ENCODE measurements around the gene CDKN2D. TPM values are rescaled to one million over a fixed set of nuclear protein-coding genes. Genes with fewer than 3 reads are reported as not detected.
"Not testable (repeated sequence)": the region's sequence is repeated elsewhere in the genome, so short reads cannot be mapped to it uniquely, and the experiment has no call there.

CDKN2D gene
- total RNA-seq, 1 donor from 2014 or later = 9.9 TPM

- intact Hi-C loops (cut with DNase I) = no loop called here
- no peak for ATAC-seq
- no peak for DNase-seq (ENCODE audit: missing footprints)
These were observed 33.2 kb downstream of the CDKN2D start for GRCh38 chr19:10535613-10536012.

GRCh38 chr19:10533646-10534386, 35.0 kb downstream of the CDKN2D start:
- intact Hi-C loops (cut with DNase I) = no loop called here
- DNase-seq (ENCODE audit: missing footprints) (no peak), ATAC-seq (no peak)

- intact Hi-C loops (cut with DNase I) = no loop called here
- ATAC-seq = no peak
- DNase-seq (ENCODE audit: missing footprints) = no peak
These were observed 36.3 kb downstream of the CDKN2D start for GRCh38 chr19:10532457-10532856.

- DNase-seq (ENCODE audit: missing footprints); intact Hi-C loops (cut with DNase I); ATAC-seq: not testable (repeated sequence)
These were observed 41.9 kb downstream of the CDKN2D start for GRCh38 chr19:10526887-10527286.

GRCh38 chr19:10525636-10526035, 43.1 kb downstream of the CDKN2D start:
- intact Hi-C loops (cut with DNase I) = no loop called here
- DNase-seq (ENCODE audit: missing footprints) = no peak
- ATAC-seq = no peak

GRCh38 chr19:10523135-10523636, 45.6 kb downstream of the CDKN2D start:
- intact Hi-C loops (cut with DNase I) = no loop called here
- ATAC-seq = no peak
- no peak for DNase-seq (ENCODE audit: missing footprints)

- DNase-seq (ENCODE audit: missing footprints) = no peak
- no peak for ATAC-seq
- intact Hi-C loops (cut with DNase I) = no loop called here
These were observed 47.2 kb downstream of the CDKN2D start for GRCh38 chr19:10521461-10522171.

GRCh38 chr19:10520652-10521318, 48.0 kb downstream of the CDKN2D start:
- no peak for DNase-seq (ENCODE audit: missing footprints)
- ATAC-seq = no peak
- intact Hi-C loops (cut with DNase I) = no loop called here

- ATAC-seq = no peak
- no peak for DNase-seq (ENCODE audit: missing footprints)
- intact Hi-C loops (cut with DNase I) = no loop called here
These were observed 49.4 kb downstream of the CDKN2D start for GRCh38 chr19:10519421-10519820.

- DNase-seq (ENCODE audit: missing footprints) = no peak
- intact Hi-C loops (cut with DNase I) = no loop called here
- peak; percentile 9 for ATAC-seq
These were observed 50.1 kb downstream of the CDKN2D start for GRCh38 chr19:10518444-10519361.

- ATAC-seq = peak; percentile 32
- no peak for DNase-seq (ENCODE audit: missing footprints)
- intact Hi-C loops (cut with DNase I) = no loop called here
These were observed 50.9 kb downstream of the CDKN2D start for GRCh38 chr19:10517760-10518443.

- DNase-seq (ENCODE audit: missing footprints) = no peak
- intact Hi-C loops (cut with DNase I) = no loop called here
- ATAC-seq = no peak
These were observed 51.4 kb downstream of the CDKN2D start, which contains the start of gene S1PR5 for GRCh38 chr19:10517361-10517759. TSS of gene S1PR5 (minus strand) at chr19:10517447. CDS start at chr19:10515011, 2,436 bp downstream.

- ATAC-seq = no peak
- intact Hi-C loops (cut with DNase I) = no loop called here
- DNase-seq (ENCODE audit: missing footprints) = no peak
These were observed 52.0 kb downstream of the CDKN2D start for GRCh38 chr19:10516671-10517286.

Small RNA genes within 50 kb of the gene (microRNA-seq; reads per million reads assigned to microRNA genes)
- not detected for gene MIR1238

Other genes with a start within 250 kb of the CDKN2D start
- gene RAVER1, start 235.4 kb downstream of the CDKN2D start, total RNA-seq = 10.1 TPM
- gene ICAM3, start 229.4 kb downstream of the CDKN2D start, total RNA-seq = 36.7 TPM
- 67.1 TPM for gene TYK2, start 188.4 kb downstream of the CDKN2D start, total RNA-seq
- 155 TPM for gene CDC37, start 165.4 kb downstream of the CDKN2D start, total RNA-seq
- 37.0 TPM for gene PDE4A, start 148.4 kb downstream of the CDKN2D start, total RNA-seq
- gene KEAP1, start 65.6 kb downstream of the CDKN2D start, total RNA-seq = 82.8 TPM
- gene S1PR5, start 51.5 kb downstream of the CDKN2D start, total RNA-seq = 0.27 TPM
- 47.6 TPM for gene ATG4D, start 25.1 kb downstream of the CDKN2D start, total RNA-seq
- 10.8 TPM for gene KRI1, start 3.0 kb downstream of the CDKN2D start, total RNA-seq
- gene AP1M2, start 18.3 kb upstream of the CDKN2D start, total RNA-seq = not detected
- gene SLC44A2, start 56.6 kb upstream of the CDKN2D start, total RNA-seq = 71.4 TPM
- gene ILF3, start 85.4 kb upstream of the CDKN2D start, total RNA-seq = 101 TPM
- 28.0 TPM for gene QTRT1, start 132.5 kb upstream of the CDKN2D start, total RNA-seq
- 177 TPM for gene DNM2, start 149.1 kb upstream of the CDKN2D start, total RNA-seq

Data from Right ventricle myocardium inferior (tissue), 1 donor.